Breast epithelium (tissue), 3 donors: ENCODE measurements around the gene PDHX.

Experiments used
- POLR2A ChIP-seq: fragments of 450-650 bp; IDR thresholded peaks from one replicate; pipeline ENCODE4 v1.6.1; 2016; ENCODE audit warnings: antibody characterized with exemption, mild to moderate bottlenecking, moderate library complexity
- POLR2AphosphoS5 ChIP-seq, 3 donors: sonication (generic); formaldehyde crosslinking; IDR thresholded peaks; one replicate each; pipeline ENCODE4 v1.6.1; 2017; ENCODE audit warnings: antibody characterized with exemption in 3 of 3
- TF ChIP-seq, protein P1 (sequence below), 3 donors: fragments of 450-650 bp; IDR thresholded peaks; one replicate each; pipeline ENCODE4 v1.5.1; 2016 to 2017; ENCODE audit warnings: antibody characterized with exemption in 3 of 3, mild to moderate bottlenecking in 3 of 3, moderate library complexity in 3 of 3

DNA sequence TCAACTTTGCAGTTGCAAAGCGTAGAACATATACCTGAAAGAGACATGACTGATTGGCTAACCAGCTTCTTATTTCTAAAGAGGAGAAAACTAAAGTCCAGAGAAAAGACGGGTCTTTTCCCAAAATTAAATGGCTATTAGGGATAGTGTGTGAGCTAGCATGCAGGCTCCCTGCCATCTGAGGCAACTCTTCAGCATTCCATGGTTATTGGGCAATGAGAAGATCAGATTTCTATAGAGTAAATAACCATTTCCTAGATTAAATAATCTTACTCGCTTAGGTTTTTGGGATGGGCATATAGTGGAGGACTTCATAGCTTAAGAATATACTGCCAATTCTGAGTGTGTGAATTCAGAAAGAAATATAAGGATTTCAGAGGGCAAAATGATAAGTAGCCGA, 95.0 kb downstream of the PDHX start:
- TF ChIP-seq POLR2A (no peak), POLR2AphosphoS5 (IDR thresholded peaks at IDR 0.05) (no peak)
- TF ChIP-seq, protein P1, sequence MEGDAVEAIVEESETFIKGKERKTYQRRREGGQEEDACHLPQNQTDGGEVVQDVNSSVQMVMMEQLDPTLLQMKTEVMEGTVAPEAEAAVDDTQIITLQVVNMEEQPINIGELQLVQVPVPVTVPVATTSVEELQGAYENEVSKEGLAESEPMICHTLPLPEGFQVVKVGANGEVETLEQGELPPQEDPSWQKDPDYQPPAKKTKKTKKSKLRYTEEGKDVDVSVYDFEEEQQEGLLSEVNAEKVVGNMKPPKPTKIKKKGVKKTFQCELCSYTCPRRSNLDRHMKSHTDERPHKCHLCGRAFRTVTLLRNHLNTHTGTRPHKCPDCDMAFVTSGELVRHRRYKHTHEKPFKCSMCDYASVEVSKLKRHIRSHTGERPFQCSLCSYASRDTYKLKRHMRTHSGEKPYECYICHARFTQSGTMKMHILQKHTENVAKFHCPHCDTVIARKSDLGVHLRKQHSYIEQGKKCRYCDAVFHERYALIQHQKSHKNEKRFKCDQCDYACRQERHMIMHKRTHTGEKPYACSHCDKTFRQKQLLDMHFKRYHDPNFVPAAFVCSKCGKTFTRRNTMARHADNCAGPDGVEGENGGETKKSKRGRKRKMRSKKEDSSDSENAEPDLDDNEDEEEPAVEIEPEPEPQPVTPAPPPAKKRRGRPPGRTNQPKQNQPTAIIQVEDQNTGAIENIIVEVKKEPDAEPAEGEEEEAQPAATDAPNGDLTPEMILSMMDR (IDR thresholded peaks at IDR 0.05), result no peak
